ENCODE results near the gene FGF12. TPM values are rescaled to one million over a fixed set of nuclear protein-coding genes. Genes with fewer than 3 reads are reported as not detected.

The FGF12 gene
- polyA plus RNA-seq, 1 of the 3 experiments (the other 2 are of a cell fraction): 0.30 TPM

DNA sequence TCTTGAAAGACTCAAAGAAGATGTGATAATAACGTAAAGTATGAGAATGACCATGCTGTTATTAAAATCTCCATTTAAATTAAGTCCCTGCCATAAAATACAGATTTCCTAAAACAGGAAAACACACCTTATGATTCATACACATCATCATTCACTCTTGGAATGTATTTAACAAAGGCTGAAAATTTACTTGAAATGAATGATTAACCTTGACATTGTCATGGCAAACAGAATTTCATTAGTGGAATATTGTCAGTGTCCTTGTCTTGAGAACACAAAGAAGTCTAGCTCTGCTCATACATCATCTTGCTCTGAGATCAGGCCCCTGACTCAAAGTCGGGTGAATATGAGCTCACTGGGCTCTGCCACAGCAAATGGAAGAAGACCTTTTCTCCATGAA, 313.9 kb downstream of the FGF12 start:
- POLR2A ChIA-PET: no interaction called here
- H3K9me3 ChIP-seq: no peaks in the 10 kb centered on the region; the same call in 1 of the 2 replicates
- CTCF ChIA-PET: interaction anchor here (1.9 kb wide), 1 partner anchor 31 kb away, joined by 9 read pairs; no protein-coding TSS in a partner anchor
- no peaks in the 10 kb centered on the region for H3K9me2 ChIP-seq
- H3K36me3 ChIP-seq (replicated peaks in 1 of 2; ENCODE audit: control insufficient read depth in 1 of 2, insufficient read depth in 2 of 2, low read length in 1 of 2): no peaks in the 10 kb centered on the region
- no peaks in the 10 kb centered on the region for H4K20me1 ChIP-seq (ENCODE audit: insufficient read depth)
- H3K4me2 ChIP-seq: no peak overlapping the region
- H3K9ac ChIP-seq: no peak overlapping the region
- no peaks in the 10 kb centered on the region for H3F3A ChIP-seq (replicated peaks; ENCODE audit: insufficient read depth)
- WGBS (ENCODE audit: low lambda C conversion rate): 2% methylated on average over 2 of the region's 2 CpGs
- no peak overlapping the region for H3K27ac ChIP-seq (ENCODE audit: low read depth in 2 of 2, low read length in 1 of 2)
- H3K4me1 ChIP-seq (ENCODE audit: control insufficient read depth in 1 of 2, insufficient read depth in 2 of 2, low read depth in 1 of 2, low read length in 1 of 2): no peaks in the 10 kb centered on the region
- TF ChIP-seq RFX5 (IDR thresholded peaks at IDR 0.05; ENCODE audit: low read length): no peak
- TF ChIP-seq, protein P1, sequence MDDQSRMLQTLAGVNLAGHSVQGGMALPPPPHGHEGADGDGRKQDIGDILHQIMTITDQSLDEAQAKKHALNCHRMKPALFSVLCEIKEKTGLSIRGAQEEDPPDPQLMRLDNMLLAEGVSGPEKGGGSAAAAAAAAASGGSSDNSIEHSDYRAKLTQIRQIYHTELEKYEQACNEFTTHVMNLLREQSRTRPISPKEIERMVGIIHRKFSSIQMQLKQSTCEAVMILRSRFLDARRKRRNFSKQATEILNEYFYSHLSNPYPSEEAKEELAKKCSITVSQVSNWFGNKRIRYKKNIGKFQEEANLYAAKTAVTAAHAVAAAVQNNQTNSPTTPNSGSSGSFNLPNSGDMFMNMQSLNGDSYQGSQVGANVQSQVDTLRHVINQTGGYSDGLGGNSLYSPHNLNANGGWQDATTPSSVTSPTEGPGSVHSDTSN (IDR thresholded peaks at IDR 0.05): no peak
- TF ChIP-seq, protein P2, sequence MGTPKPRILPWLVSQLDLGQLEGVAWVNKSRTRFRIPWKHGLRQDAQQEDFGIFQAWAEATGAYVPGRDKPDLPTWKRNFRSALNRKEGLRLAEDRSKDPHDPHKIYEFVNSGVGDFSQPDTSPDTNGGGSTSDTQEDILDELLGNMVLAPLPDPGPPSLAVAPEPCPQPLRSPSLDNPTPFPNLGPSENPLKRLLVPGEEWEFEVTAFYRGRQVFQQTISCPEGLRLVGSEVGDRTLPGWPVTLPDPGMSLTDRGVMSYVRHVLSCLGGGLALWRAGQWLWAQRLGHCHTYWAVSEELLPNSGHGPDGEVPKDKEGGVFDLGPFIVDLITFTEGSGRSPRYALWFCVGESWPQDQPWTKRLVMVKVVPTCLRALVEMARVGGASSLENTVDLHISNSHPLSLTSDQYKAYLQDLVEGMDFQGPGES (IDR thresholded peaks at IDR 0.05; ENCODE audit: low read depth, low read length): no peak
- TF ChIP-seq, protein P3, sequence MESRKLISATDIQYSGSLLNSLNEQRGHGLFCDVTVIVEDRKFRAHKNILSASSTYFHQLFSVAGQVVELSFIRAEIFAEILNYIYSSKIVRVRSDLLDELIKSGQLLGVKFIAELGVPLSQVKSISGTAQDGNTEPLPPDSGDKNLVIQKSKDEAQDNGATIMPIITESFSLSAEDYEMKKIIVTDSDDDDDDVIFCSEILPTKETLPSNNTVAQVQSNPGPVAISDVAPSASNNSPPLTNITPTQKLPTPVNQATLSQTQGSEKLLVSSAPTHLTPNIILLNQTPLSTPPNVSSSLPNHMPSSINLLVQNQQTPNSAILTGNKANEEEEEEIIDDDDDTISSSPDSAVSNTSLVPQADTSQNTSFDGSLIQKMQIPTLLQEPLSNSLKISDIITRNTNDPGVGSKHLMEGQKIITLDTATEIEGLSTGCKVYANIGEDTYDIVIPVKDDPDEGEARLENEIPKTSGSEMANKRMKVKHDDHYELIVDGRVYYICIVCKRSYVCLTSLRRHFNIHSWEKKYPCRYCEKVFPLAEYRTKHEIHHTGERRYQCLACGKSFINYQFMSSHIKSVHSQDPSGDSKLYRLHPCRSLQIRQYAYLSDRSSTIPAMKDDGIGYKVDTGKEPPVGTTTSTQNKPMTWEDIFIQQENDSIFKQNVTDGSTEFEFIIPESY (IDR thresholded peaks at IDR 0.05; ENCODE audit: borderline replicate concordance, low read depth): no peak
- TF ChIP-seq FOXM1 (IDR thresholded peaks at IDR 0.05; ENCODE audit: low read depth): no peak
- no peak for TF ChIP-seq TAF1 (IDR thresholded peaks at IDR 0.05; ENCODE audit: borderline replicate concordance, low read depth, low read length)
- no peak for TF ChIP-seq TEAD4 (IDR thresholded peaks at IDR 0.05; ENCODE audit: borderline replicate concordance, insufficient read depth)
- no peak for TF ChIP-seq MXI1 (IDR thresholded peaks at IDR 0.05; ENCODE audit: low read depth, low read length)
- no peak for TF ChIP-seq YY1 (IDR thresholded peaks at IDR 0.05; ENCODE audit: low read depth)
- no peak for TF ChIP-seq FOSL2 (IDR thresholded peaks at IDR 0.05; ENCODE audit: borderline replicate concordance, low read depth)
- TF ChIP-seq MEF2A (IDR thresholded peaks at IDR 0.05; ENCODE audit: borderline replicate concordance, low read depth): no peak
- no peak overlapping the region for H3K4me3 ChIP-seq (ENCODE audit: low read depth in 2 of 2, low read length in 1 of 2)
- no peaks in the 10 kb centered on the region for H3K79me2 ChIP-seq (ENCODE audit: insufficient read depth)
- no peak for DNase-seq
- H2AFZ ChIP-seq (ENCODE audit: low read depth): no peak overlapping the region
- H3K27me3 ChIP-seq (ENCODE audit: insufficient read depth): peaks cover 27% of the 10 kb centered on the region

DNA sequence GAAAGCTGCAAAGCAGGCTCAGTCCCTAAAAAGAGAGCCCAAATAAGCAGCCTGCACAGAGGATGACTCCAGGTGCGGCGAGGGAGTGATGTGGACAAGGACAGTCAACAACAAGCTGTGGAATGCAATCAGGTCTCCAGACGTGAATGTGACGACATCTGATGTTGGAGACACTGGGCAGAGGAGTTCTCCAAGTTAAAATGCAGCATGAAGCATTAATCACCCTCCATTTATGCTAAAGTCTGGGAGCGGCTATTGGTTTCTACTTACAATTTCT, 316.7 kb downstream of the FGF12 start:
- 18% methylated on average over 5 of the region's 5 CpGs for WGBS (ENCODE audit: low lambda C conversion rate)
- no peak overlapping the region for H3K4me2 ChIP-seq

More for the DNA sequence above, 316.7 kb downstream of the FGF12 start:
- Histone ChIP-seq H3K9me2 (no peaks in the 10 kb centered on the region), H3K27me3 (ENCODE audit: insufficient read depth) (peaks cover 36% of the 10 kb centered on the region), H4K20me1 (ENCODE audit: insufficient read depth) (no peaks in the 10 kb centered on the region), H3K4me3 (ENCODE audit: low read depth in 2 of 2, low read length in 1 of 2) (no peak overlapping the region), H3K36me3 (replicated peaks in 1 of 2; ENCODE audit: control insufficient read depth in 1 of 2, insufficient read depth in 2 of 2, low read length in 1 of 2) (no peaks in the 10 kb centered on the region), H3K9me3 (no peaks in the 10 kb centered on the region; the same call in 1 of the 2 replicates), H3K9ac (no peak overlapping the region), H3F3A (replicated peaks; ENCODE audit: insufficient read depth) (no peaks in the 10 kb centered on the region), H3K79me2 (ENCODE audit: insufficient read depth) (no peaks in the 10 kb centered on the region), H2AFZ (ENCODE audit: low read depth) (no peak overlapping the region), H3K27ac (ENCODE audit: low read depth in 2 of 2, low read length in 1 of 2) (no peak overlapping the region), H3K4me1 (ENCODE audit: control insufficient read depth in 1 of 2, insufficient read depth in 2 of 2, low read depth in 1 of 2, low read length in 1 of 2) (no peaks in the 10 kb centered on the region)
- POLR2A ChIA-PET: no interaction called here
- DNase-seq: no peak
- TF ChIP-seq NRF1 (IDR thresholded peaks at IDR 0.05; ENCODE audit: low read depth, low read length) (no peak), MXI1 (IDR thresholded peaks at IDR 0.05; ENCODE audit: low read depth, low read length) (no peak), RXRA (IDR thresholded peaks at IDR 0.05; ENCODE audit: borderline replicate concordance, low read depth) (no peak), TEAD4 (IDR thresholded peaks at IDR 0.05; ENCODE audit: borderline replicate concordance, insufficient read depth) (no peak), ELF1 (IDR thresholded peaks at IDR 0.05) (no peak), YY1 (IDR thresholded peaks at IDR 0.05; ENCODE audit: low read depth) (no peak)
- TF ChIP-seq, protein P2 (IDR thresholded peaks at IDR 0.05; ENCODE audit: low read depth, low read length): no peak
- TF ChIP-seq, protein P4, sequence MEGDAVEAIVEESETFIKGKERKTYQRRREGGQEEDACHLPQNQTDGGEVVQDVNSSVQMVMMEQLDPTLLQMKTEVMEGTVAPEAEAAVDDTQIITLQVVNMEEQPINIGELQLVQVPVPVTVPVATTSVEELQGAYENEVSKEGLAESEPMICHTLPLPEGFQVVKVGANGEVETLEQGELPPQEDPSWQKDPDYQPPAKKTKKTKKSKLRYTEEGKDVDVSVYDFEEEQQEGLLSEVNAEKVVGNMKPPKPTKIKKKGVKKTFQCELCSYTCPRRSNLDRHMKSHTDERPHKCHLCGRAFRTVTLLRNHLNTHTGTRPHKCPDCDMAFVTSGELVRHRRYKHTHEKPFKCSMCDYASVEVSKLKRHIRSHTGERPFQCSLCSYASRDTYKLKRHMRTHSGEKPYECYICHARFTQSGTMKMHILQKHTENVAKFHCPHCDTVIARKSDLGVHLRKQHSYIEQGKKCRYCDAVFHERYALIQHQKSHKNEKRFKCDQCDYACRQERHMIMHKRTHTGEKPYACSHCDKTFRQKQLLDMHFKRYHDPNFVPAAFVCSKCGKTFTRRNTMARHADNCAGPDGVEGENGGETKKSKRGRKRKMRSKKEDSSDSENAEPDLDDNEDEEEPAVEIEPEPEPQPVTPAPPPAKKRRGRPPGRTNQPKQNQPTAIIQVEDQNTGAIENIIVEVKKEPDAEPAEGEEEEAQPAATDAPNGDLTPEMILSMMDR (IDR thresholded peaks at IDR 0.05): no peak
- TF ChIP-seq, protein P3 (IDR thresholded peaks at IDR 0.05; ENCODE audit: borderline replicate concordance, low read depth): no peak
- CTCF ChIA-PET: interaction anchor here (1.0 to 2.4 kb wide), 2 partner anchors 12 to 34 kb away, joined by 3 to 6 read pairs; no protein-coding TSS in a partner anchor
